Measurements from ENCODE around the gene NUDT14.

NUDT14 gene

GRCh38 chr14:105138021-105138541 lies 43.0 kb downstream of the NUDT14 start:
- TF ChIP-seq CTCF (IDR thresholded peaks at IDR 0.05; ENCODE audit: borderline replicate concordance, extremely low read depth, low read length, poor library complexity, severe bottlenecking) (no peak), EZH2 (IDR thresholded peaks at IDR 0.05; ENCODE audit: borderline replicate concordance, low read depth, low read length, severe bottlenecking) (no peak)
- Histone ChIP-seq H3K9me3 (ENCODE audit: insufficient read depth, low read length, severe bottlenecking) (peaks cover 10% of the 10 kb centered on the region), H3K4me1 (ENCODE audit: insufficient read depth, low read length) (no peaks in the 10 kb centered on the region), H3K27me3 (ENCODE audit: insufficient read depth, low read length, poor library complexity) (no peaks in the 10 kb centered on the region), H2AFZ (ENCODE audit: low read depth, low read length) (no peak overlapping the region), H3K4me3 (ENCODE audit: low read depth in 1 of 2, low read length in 2 of 2) (no peak overlapping the region), H3K4me2 (ENCODE audit: insufficient read depth, low read length) (no peak overlapping the region), H3K36me3 (ENCODE audit: insufficient read depth, low read length) (no peaks in the 10 kb centered on the region), H3K9ac (ENCODE audit: low read depth, low read length) (no peak overlapping the region), H3K27ac (ENCODE audit: low read length) (no peak overlapping the region), H3K79me2 (ENCODE audit: insufficient read depth, low read length) (no peaks in the 10 kb centered on the region), H4K20me1 (ENCODE audit: insufficient read depth, low read length) (no peaks in the 10 kb centered on the region)
- no peak for ATAC-seq (ENCODE audit: insufficient read depth, low read depth)
- no peak for DNase-seq

GRCh38 chr14:105137481-105138020 lies 43.6 kb downstream of the NUDT14 start:
- peaks cover 10% of the 10 kb centered on the region for H3K9me3 ChIP-seq (ENCODE audit: insufficient read depth, low read length, severe bottlenecking)
- no peak overlapping the region for H2AFZ ChIP-seq (ENCODE audit: low read depth, low read length)
- TF ChIP-seq EZH2 (IDR thresholded peaks at IDR 0.05; ENCODE audit: borderline replicate concordance, low read depth, low read length, severe bottlenecking): no peak
- TF ChIP-seq CTCF (IDR thresholded peaks at IDR 0.05; ENCODE audit: borderline replicate concordance, extremely low read depth, low read length, poor library complexity, severe bottlenecking): no peak
- H3K9ac ChIP-seq (ENCODE audit: low read depth, low read length): no peak overlapping the region
- no peak for DNase-seq
- no peaks in the 10 kb centered on the region for H4K20me1 ChIP-seq (ENCODE audit: insufficient read depth, low read length)
- no peaks in the 10 kb centered on the region for H3K36me3 ChIP-seq (ENCODE audit: insufficient read depth, low read length)
- no peak for ATAC-seq (ENCODE audit: insufficient read depth, low read depth)
- H3K79me2 ChIP-seq (ENCODE audit: insufficient read depth, low read length): no peaks in the 10 kb centered on the region
- H3K4me2 ChIP-seq (ENCODE audit: insufficient read depth, low read length): no peak overlapping the region
- H3K27ac ChIP-seq (ENCODE audit: low read length): no peak overlapping the region
- H3K4me1 ChIP-seq (ENCODE audit: insufficient read depth, low read length): no peaks in the 10 kb centered on the region
- H3K4me3 ChIP-seq (ENCODE audit: low read depth in 1 of 2, low read length in 2 of 2): no peak overlapping the region
- H3K27me3 ChIP-seq (ENCODE audit: insufficient read depth, low read length, poor library complexity): no peaks in the 10 kb centered on the region

- Histone ChIP-seq H3K9me3 (ENCODE audit: insufficient read depth, low read length, severe bottlenecking) (peaks cover 10% of the 10 kb centered on the region), H2AFZ (ENCODE audit: low read depth, low read length) (no peak overlapping the region), H3K9ac (ENCODE audit: low read depth, low read length) (no peak overlapping the region), H3K4me3 (ENCODE audit: low read depth in 1 of 2, low read length in 2 of 2) (no peak overlapping the region), H3K79me2 (ENCODE audit: insufficient read depth, low read length) (no peaks in the 10 kb centered on the region), H3K27me3 (ENCODE audit: insufficient read depth, low read length, poor library complexity) (no peaks in the 10 kb centered on the region), H4K20me1 (ENCODE audit: insufficient read depth, low read length) (no peaks in the 10 kb centered on the region), H3K36me3 (ENCODE audit: insufficient read depth, low read length) (no peaks in the 10 kb centered on the region), H3K4me1 (ENCODE audit: insufficient read depth, low read length) (no peaks in the 10 kb centered on the region), H3K27ac (ENCODE audit: low read length) (no peak overlapping the region), H3K4me2 (ENCODE audit: insufficient read depth, low read length) (no peak overlapping the region)
- ATAC-seq (ENCODE audit: insufficient read depth, low read depth): no peak
- no peak for DNase-seq
- no peak for TF ChIP-seq EZH2 (IDR thresholded peaks at IDR 0.05; ENCODE audit: borderline replicate concordance, low read depth, low read length, severe bottlenecking)
- TF ChIP-seq CTCF (IDR thresholded peaks at IDR 0.05; ENCODE audit: borderline replicate concordance, extremely low read depth, low read length, poor library complexity, severe bottlenecking): no peak
Observed at GRCh38 chr14:105136401-105137322, 44.5 kb downstream of the NUDT14 start.
